HepG2 (cell line): ENCODE data around the gene NDEL1. TPM values are rescaled to one million over a fixed set of nuclear protein-coding genes. Genes with fewer than 3 reads are reported as not detected.

Source experiments
- BHLHE40 ChIP-seq: IDR thresholded peaks from 2 replicates; pipeline ENCODE4 v1.6.1; 2011; ENCODE audit warnings: low read length, improper control_type of control experiment
- GABPA ChIP-seq, 2 experiments: IDR thresholded peaks; 2 replicates each; pipeline ENCODE4 v1.6.1; 2011 to 2016; ENCODE audit warnings: low read depth in 2 of 2, low read length in 1 of 2, missing biosample characterization in 1 of 2, missing genetic modification characterization in 1 of 2
- HOXD1 ChIP-seq: sonication (generic); formaldehyde crosslinking; IDR thresholded peaks from 2 replicates; pipeline ENCODE4 v1.5.0; 2020; ENCODE audit warnings: missing genetic modification reagents
- JUNB ChIP-seq: sonication (generic); formaldehyde crosslinking; IDR thresholded peaks from 2 replicates; pipeline ENCODE4 v1.8.0; 2022; ENCODE audit warnings: missing genetic modification reagents, mild to moderate bottlenecking, borderline replicate concordance
- MEIS2 ChIP-seq: sonication (generic); formaldehyde crosslinking; IDR thresholded peaks from 2 replicates; pipeline ENCODE4 v1.9.0; 2021; ENCODE audit warnings: mild to moderate bottlenecking, missing genetic modification reagents
- NR3C1 ChIP-seq: sonication (generic); formaldehyde crosslinking; IDR thresholded peaks from 2 replicates; pipeline ENCODE4 v1.4.0; 2020; ENCODE audit warnings: missing genetic modification reagents
- TAF15 ChIP-seq: fragments of 200-400 bp; formaldehyde crosslinking; IDR thresholded peaks from one replicate; pipeline ENCODE4 v1.6.1; 2018; ENCODE audit warnings: mild to moderate bottlenecking, low read depth, low read length; ENCODE audit not compliant: poor library complexity, severe bottlenecking
- YEATS2 ChIP-seq: sonication (generic); formaldehyde crosslinking; IDR thresholded peaks from 2 replicates; pipeline ENCODE4 v1.4.0; 2020; ENCODE audit warnings: missing genetic modification reagents, borderline replicate concordance
- ZFP41 ChIP-seq: sonication (generic); formaldehyde crosslinking; IDR thresholded peaks from 2 replicates; pipeline ENCODE4 v1.4.0; 2020; ENCODE audit warnings: mild to moderate bottlenecking, missing genetic modification reagents, borderline replicate concordance
- ZNF232 ChIP-seq: sonication (generic); formaldehyde crosslinking; IDR thresholded peaks from 2 replicates; pipeline ENCODE4 v1.4.0; 2020; ENCODE audit warnings: missing genetic modification reagents, borderline replicate concordance
- ZNF589 ChIP-seq: sonication (generic); formaldehyde crosslinking; conservative IDR thresholded peaks from 2 replicates; pipeline ENCODE4 v1.8.0; 2022; ENCODE audit warnings: mild to moderate bottlenecking, moderate library complexity, missing genetic modification reagents
- ZNF781 ChIP-seq: sonication (generic); formaldehyde crosslinking; IDR thresholded peaks from 2 replicates; pipeline ENCODE4 v1.5.1; 2020; ENCODE audit warnings: borderline replicate concordance, mild to moderate bottlenecking, missing genetic modification reagents; ENCODE audit errors: not compliant biosample characterization
- ZSCAN20 ChIP-seq: sonication (generic); formaldehyde crosslinking; IDR thresholded peaks from 2 replicates; pipeline ENCODE4 v1.4.0; 2020; ENCODE audit warnings: missing genetic modification reagents, mild to moderate bottlenecking, borderline replicate concordance
- polyA plus RNA-seq, 8 experiments: library from polyadenylated mRNA; depleted of rRNA in 3 of 8; stranded (reverse) in 7 of 8; unstranded in 1 of 8; fragments of >200 nt; fragmentation: Illumina TruSeq in 4 of 8; extraction: Trizol in 4 of 8; gene quantifications; 2 replicates each; pipeline versions ENCODE4 v1.2.1 to v1.2.3, GENCODE V29; 2011 to 2016; ENCODE audit warnings: low read depth in 4 of 8, missing spikeins in 1 of 8, mixed read lengths in 1 of 8; ENCODE audit not compliant: insufficient read depth in 1 of 8
- total RNA-seq, 5 experiments: library from RNA; depleted of rRNA; stranded (reverse); fragments of >200 nt; fragmentation: Illumina TruSeq; extraction: Trizol; gene quantifications; 2 replicates each; pipeline ENCODE4 v1.2.3, GENCODE V29; 2016; ENCODE audit warnings: low read depth in 1 of 5
- TF ChIP-seq, protein P1 (sequence below): sonication (generic); formaldehyde crosslinking; IDR thresholded peaks from 2 replicates; pipeline ENCODE4 v1.4.0; 2020; ENCODE audit warnings: missing genetic modification reagents, borderline replicate concordance
- TF ChIP-seq, protein P2 (sequence below): sonication (generic); formaldehyde crosslinking; IDR thresholded peaks from 2 replicates; pipeline ENCODE4 v1.4.0; 2020; ENCODE audit warnings: missing genetic modification reagents
- TF ChIP-seq, protein P3 (sequence below): sonication (generic); formaldehyde crosslinking; IDR thresholded peaks from 2 replicates; pipeline ENCODE4 v1.4.0; 2020; ENCODE audit warnings: missing genetic modification reagents

Gene NDEL1
- total and polyA plus RNA-seq, 2 of the 13 experiments (the other 11 are each of a cell fraction or from before 2014, with no cell fraction given), result 59.8 to 153 TPM

DNA sequence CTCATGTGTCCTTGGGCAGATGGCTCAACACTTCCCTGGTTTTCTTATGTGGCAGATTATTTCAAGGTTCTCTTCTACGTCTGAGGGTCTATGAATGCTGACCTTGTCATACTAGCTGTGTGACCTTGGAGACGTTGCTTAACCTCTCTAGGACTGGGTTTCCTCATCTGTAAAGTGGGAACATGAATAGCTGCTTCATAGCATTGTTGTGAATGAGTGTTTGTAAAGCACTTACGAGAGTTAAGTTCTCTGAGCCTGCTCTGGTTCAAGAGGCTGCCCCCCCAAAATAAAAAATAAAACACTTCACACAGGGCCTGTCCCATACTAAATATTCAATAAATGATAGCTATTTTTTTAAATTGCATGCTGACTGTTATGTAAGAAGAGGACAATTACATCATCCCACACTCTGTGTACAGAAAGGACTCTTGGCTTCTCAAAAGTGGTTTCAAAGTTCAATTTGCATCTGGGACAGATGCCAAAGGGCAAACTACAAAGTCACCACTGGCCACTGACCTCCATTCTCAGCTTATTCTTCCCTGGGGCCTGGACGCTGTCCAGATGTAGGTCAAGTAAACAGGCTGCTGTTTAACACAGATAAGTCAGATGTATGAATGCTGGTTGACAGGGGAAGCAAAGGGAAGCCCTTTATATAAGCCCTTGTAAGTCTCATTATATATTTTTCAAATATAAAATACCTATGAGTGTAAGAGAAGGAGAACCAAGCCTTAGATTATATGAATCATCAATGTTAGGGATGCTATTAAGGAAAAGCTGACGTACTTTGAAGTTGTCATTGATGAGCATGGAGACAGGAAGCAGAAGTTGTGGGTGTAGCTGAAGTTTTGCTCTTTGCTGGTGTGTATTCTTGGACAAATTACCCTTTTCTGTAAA, 15.4 kb upstream of the NDEL1 start (continued):
- TF ChIP-seq, protein P1, sequence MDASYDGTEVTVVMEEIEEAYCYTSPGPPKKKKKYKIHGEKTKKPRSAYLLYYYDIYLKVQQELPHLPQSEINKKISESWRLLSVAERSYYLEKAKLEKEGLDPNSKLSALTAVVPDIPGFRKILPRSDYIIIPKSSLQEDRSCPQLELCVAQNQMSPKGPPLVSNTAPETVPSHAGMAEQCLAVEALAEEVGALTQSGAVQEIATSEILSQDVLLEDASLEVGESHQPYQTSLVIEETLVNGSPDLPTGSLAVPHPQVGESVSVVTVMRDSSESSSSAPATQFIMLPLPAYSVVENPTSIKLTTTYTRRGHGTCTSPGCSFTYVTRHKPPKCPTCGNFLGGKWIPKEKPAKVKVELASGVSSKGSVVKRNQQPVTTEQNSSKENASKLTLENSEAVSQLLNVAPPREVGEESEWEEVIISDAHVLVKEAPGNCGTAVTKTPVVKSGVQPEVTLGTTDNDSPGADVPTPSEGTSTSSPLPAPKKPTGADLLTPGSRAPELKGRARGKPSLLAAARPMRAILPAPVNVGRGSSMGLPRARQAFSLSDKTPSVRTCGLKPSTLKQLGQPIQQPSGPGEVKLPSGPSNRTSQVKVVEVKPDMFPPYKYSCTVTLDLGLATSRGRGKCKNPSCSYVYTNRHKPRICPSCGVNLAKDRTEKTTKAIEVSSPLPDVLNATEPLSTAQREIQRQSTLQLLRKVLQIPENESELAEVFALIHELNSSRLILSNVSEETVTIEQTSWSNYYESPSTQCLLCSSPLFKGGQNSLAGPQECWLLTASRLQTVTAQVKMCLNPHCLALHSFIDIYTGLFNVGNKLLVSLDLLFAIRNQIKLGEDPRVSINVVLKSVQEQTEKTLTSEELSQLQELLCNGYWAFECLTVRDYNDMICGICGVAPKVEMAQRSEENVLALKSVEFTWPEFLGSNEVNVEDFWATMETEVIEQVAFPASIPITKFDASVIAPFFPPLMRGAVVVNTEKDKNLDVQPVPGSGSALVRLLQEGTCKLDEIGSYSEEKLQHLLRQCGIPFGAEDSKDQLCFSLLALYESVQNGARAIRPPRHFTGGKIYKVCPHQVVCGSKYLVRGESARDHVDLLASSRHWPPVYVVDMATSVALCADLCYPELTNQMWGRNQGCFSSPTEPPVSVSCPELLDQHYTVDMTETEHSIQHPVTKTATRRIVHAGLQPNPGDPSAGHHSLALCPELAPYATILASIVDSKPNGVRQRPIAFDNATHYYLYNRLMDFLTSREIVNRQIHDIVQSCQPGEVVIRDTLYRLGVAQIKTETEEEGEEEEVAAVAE (CRISPR knock-in tag), result peak; percentile 69; the same call in 1 of the 2 replicates
- no peak for TF ChIP-seq ZSCAN20
- TF ChIP-seq, protein P2, sequence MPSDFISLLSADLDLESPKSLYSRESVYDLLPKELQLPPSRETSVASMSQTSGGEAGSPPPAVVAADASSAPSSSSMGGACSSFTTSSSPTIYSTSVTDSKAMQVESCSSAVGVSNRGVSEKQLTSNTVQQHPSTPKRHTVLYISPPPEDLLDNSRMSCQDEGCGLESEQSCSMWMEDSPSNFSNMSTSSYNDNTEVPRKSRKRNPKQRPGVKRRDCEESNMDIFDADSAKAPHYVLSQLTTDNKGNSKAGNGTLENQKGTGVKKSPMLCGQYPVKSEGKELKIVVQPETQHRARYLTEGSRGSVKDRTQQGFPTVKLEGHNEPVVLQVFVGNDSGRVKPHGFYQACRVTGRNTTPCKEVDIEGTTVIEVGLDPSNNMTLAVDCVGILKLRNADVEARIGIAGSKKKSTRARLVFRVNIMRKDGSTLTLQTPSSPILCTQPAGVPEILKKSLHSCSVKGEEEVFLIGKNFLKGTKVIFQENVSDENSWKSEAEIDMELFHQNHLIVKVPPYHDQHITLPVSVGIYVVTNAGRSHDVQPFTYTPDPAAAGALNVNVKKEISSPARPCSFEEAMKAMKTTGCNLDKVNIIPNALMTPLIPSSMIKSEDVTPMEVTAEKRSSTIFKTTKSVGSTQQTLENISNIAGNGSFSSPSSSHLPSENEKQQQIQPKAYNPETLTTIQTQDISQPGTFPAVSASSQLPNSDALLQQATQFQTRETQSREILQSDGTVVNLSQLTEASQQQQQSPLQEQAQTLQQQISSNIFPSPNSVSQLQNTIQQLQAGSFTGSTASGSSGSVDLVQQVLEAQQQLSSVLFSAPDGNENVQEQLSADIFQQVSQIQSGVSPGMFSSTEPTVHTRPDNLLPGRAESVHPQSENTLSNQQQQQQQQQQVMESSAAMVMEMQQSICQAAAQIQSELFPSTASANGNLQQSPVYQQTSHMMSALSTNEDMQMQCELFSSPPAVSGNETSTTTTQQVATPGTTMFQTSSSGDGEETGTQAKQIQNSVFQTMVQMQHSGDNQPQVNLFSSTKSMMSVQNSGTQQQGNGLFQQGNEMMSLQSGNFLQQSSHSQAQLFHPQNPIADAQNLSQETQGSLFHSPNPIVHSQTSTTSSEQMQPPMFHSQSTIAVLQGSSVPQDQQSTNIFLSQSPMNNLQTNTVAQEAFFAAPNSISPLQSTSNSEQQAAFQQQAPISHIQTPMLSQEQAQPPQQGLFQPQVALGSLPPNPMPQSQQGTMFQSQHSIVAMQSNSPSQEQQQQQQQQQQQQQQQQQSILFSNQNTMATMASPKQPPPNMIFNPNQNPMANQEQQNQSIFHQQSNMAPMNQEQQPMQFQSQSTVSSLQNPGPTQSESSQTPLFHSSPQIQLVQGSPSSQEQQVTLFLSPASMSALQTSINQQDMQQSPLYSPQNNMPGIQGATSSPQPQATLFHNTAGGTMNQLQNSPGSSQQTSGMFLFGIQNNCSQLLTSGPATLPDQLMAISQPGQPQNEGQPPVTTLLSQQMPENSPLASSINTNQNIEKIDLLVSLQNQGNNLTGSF (CRISPR knock-in tag), result no peak
- no peak; the same call in 1 of the 2 replicates for TF ChIP-seq ZNF589 (CRISPR knock-in tag)
- TF ChIP-seq ZNF781 (CRISPR knock-in tag), result no peak
- no peak for TF ChIP-seq BHLHE40
- peak; percentile 69; the same call in 1 of the 2 replicates for TF ChIP-seq HOXD1 (CRISPR knock-in tag)
- peak; percentile 45; the same call in 1 of the 2 replicates for TF ChIP-seq JUNB
- peak; percentile 91; the same call in 1 of the 2 replicates for TF ChIP-seq ZNF232 (CRISPR knock-in tag)
- no peak for TF ChIP-seq TAF15
- TF ChIP-seq MEIS2 (CRISPR knock-in tag), result peak; percentile 89
- no peak for TF ChIP-seq NR3C1 (CRISPR knock-in tag)
- TF ChIP-seq ZFP41 (CRISPR knock-in tag), result no peak
- TF ChIP-seq GABPA (IDR thresholded peaks at IDR 0.05; ENCODE audit: low read depth, low read length), result no peak
- TF ChIP-seq GABPA (CRISPR knock-in tag; IDR thresholded peaks at IDR 0.05; ENCODE audit: low read depth), result peak; percentile 31; the same call in 1 of the 2 replicates
- TF ChIP-seq, protein P3, sequence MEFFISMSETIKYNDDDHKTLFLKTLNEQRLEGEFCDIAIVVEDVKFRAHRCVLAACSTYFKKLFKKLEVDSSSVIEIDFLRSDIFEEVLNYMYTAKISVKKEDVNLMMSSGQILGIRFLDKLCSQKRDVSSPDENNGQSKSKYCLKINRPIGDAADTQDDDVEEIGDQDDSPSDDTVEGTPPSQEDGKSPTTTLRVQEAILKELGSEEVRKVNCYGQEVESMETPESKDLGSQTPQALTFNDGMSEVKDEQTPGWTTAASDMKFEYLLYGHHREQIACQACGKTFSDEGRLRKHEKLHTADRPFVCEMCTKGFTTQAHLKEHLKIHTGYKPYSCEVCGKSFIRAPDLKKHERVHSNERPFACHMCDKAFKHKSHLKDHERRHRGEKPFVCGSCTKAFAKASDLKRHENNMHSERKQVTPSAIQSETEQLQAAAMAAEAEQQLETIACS (CRISPR knock-in tag), result no peak
- TF ChIP-seq YEATS2 (CRISPR knock-in tag), result peak; percentile 78; the same call in 1 of the 2 replicates
